ENCODE results near the gene MESP2.

Gene MESP2

GRCh38 chr15:89756897-89757296 lies 19.2 kb upstream of the MESP2 start:
- TF ChIP-seq ZFX (IDR thresholded peaks at IDR 0.05; ENCODE audit: borderline replicate concordance) (no peak), CTCF (IDR thresholded peaks at IDR 0.05) (no peak)
- peak overlapping the region; percentile 90 for H3K27ac ChIP-seq

GRCh38 chr15:89758283-89758682 lies 17.8 kb upstream of the MESP2 start:
- H3K27ac ChIP-seq = no peak overlapping the region
- TF ChIP-seq ZFX (IDR thresholded peaks at IDR 0.05; ENCODE audit: borderline replicate concordance) = no peak
- TF ChIP-seq CTCF (IDR thresholded peaks at IDR 0.05) = no peak

- H3K27ac ChIP-seq = no peak overlapping the region
- TF ChIP-seq CTCF (IDR thresholded peaks at IDR 0.05) = no peak
- TF ChIP-seq ZFX (IDR thresholded peaks at IDR 0.05; ENCODE audit: borderline replicate concordance) = no peak
Observed at GRCh38 chr15:89758981-89759380, 17.2 kb upstream of the MESP2 start.

- 0 out of 2 replicates have a peak overlapping the region, but pooled peaks have one; percentile 2 for H3K27ac ChIP-seq
- TF ChIP-seq ZFX (IDR thresholded peaks at IDR 0.05; ENCODE audit: borderline replicate concordance) (no peak), CTCF (IDR thresholded peaks at IDR 0.05) (no peak)
Observed at GRCh38 chr15:89759835-89760234, 16.3 kb upstream of the MESP2 start.

GRCh38 chr15:89760303-89761008 lies 15.7 kb upstream of the MESP2 start:
- H3K27ac ChIP-seq = 0 out of 2 replicates have a peak overlapping the region, but pooled peaks have one; percentile 2
- peak; percentile 97 for TF ChIP-seq CTCF (IDR thresholded peaks at IDR 0.05)
- TF ChIP-seq ZFX (IDR thresholded peaks at IDR 0.05; ENCODE audit: borderline replicate concordance) = no peak

GRCh38 chr15:89761009-89761831 lies 14.9 kb upstream of the MESP2 start:
- TF ChIP-seq ZFX (IDR thresholded peaks at IDR 0.05; ENCODE audit: borderline replicate concordance) (no peak), CTCF (IDR thresholded peaks at IDR 0.05) (peak; percentile 70)
- no peak overlapping the region for H3K27ac ChIP-seq

DNA sequence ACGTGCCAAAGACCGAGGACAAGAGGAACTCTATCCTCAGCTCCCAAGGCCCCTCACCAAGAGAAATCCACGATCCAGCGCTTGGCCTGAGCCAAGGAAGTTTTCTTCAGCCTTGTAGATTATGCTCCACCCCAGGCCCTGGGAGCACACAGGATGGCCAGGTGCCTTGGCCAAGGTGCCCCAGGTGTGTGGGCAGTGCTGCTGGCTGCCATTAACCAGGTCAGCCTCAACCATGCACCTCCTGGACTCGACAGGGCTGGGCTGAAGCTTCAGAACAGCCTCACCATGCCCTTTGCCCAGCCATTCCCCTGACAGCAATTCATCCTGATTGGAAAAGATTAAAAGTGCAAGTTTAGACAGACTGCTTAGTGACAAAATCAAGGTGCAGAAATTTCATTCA lies 14.2 kb upstream of the MESP2 start:
- TF ChIP-seq CTCF (IDR thresholded peaks at IDR 0.05) (no peak), ZFX (IDR thresholded peaks at IDR 0.05; ENCODE audit: borderline replicate concordance) (no peak)
- H3K27ac ChIP-seq = no peak overlapping the region

Data from 22Rv1 (cell line).